Erythroblast (primary cell): ENCODE results near the gene CXCL14.

Experiments used
- GATA1 ChIP-seq: IDR thresholded peaks from 2 replicates; pipeline ENCODE4 v1.6.1; 2011; ENCODE audit warnings: low read depth, mild to moderate bottlenecking, control low read depth, low read length, moderate library complexity
- POLR2A ChIP-seq: IDR thresholded peaks from 2 replicates; pipeline ENCODE4 v1.6.1; 2011; ENCODE audit warnings: mild to moderate bottlenecking, low read length

DNA sequence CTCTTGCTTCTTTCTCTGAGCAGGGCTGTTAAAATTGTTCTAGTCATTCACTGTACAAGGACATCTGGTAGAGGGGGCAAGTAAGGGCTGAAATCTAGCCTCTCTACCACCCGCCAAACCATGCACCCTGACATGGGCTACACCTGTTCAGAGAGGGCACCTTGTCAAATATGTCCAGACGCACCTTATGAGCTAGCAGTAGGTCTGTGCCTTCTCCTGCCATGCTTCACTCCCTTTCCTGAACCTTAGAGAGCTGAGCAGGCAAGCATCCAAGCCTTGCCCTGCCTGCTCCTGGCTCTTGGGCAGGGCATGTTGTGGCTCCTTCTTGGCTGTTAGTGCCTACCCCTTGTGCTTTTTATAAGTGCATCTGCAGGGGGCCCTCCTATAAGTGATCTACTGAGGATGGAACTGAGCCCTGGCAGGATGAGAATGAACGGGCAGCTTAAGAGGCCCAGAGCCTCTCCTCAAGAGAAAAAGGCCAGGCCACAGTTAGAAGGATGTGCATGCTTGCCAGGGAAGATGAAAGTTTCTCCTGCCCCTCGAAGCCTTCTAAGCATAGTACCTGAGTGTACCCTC is 39.3 kb downstream of the CXCL14 start:
- TF ChIP-seq POLR2A (no peak), GATA1 (no peak)
